ENCODE measurements around the gene SPATS2L.

- TF ChIP-seq CTCF (IDR thresholded peaks at IDR 0.05) (no peak), EZH2 (IDR thresholded peaks at IDR 0.05; ENCODE audit: borderline replicate concordance, insufficient read depth, low read depth, low read length, poor library complexity, severe bottlenecking) (no peak)
Measured at GRCh38 chr2:200369886-200370285, 63.4 kb downstream of the SPATS2L start.
